ENCODE results near the gene FAM107B. TPM values are rescaled to one million over a fixed set of nuclear protein-coding genes. Genes with fewer than 3 reads are reported as not detected.

The FAM107B gene
- total RNA-seq, 1 experiment from 2014 or later = 158 TPM

- Histone ChIP-seq H3K4me1 (ENCODE audit: low read length) (peaks cover 9% of the 10 kb centered on the region), H3K4me2 (ENCODE audit: low read depth, low read length, poor library complexity, severe bottlenecking) (no peak overlapping the region), H4K20me1 (ENCODE audit: insufficient read depth, low read depth, low read length) (no peaks in the 10 kb centered on the region), H2AFZ (ENCODE audit: low read length) (no peak overlapping the region), H3K9me3 (ENCODE audit: low read length) (no peaks in the 10 kb centered on the region), H3K36me3 (ENCODE audit: insufficient read depth, low read length) (no peaks in the 10 kb centered on the region), H3K9ac (ENCODE audit: low read length) (no peak overlapping the region), H3K4me3 (ENCODE audit: low read length) (no peak overlapping the region), H3K9me2 (replicated peaks; ENCODE audit: insufficient read depth, low read length) (no peaks in the 10 kb centered on the region), H3K27ac (ENCODE audit: low read length) (no peak overlapping the region), H3K79me2 (ENCODE audit: low read length) (no peaks in the 10 kb centered on the region), H3K27me3 (ENCODE audit: low read length) (no peaks in the 10 kb centered on the region)
- no peak for DNase-seq
Observed at GRCh38 chr10:14625765-14626525, 148.8 kb downstream of the FAM107B start.

DNA sequence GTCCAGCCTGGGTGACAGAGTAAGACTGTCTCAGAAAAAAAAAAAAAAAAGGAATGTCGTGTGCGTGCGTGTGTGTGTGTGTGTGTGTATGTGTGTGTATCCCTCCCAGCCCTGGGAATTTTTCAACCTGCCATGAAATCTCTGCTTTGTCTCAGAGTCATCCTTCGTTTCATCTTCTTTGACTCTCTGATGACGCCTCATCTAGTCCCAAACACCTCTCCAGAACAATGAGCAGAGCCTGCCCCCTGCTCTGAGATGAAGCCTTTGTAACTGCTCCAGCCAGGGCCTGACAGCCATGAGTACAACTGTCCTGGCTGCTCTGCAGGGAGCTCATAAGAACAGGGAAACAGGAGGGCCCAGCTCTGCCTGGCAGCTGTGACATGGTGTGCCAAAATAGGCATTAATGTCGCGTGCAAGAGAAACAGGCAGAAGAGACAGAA lies 149.5 kb downstream of the FAM107B start:
- no peaks in the 10 kb centered on the region for H3K79me2 ChIP-seq (ENCODE audit: low read length)
- peaks cover 9% of the 10 kb centered on the region for H3K4me1 ChIP-seq (ENCODE audit: low read length)
- no peaks in the 10 kb centered on the region for H4K20me1 ChIP-seq (ENCODE audit: insufficient read depth, low read depth, low read length)
- no peak overlapping the region for H3K4me2 ChIP-seq (ENCODE audit: low read depth, low read length, poor library complexity, severe bottlenecking)
- no peaks in the 10 kb centered on the region for H3K36me3 ChIP-seq (ENCODE audit: insufficient read depth, low read length)
- no peaks in the 10 kb centered on the region for H3K9me2 ChIP-seq (replicated peaks; ENCODE audit: insufficient read depth, low read length)
- DNase-seq = no peak
- no peak overlapping the region for H3K4me3 ChIP-seq (ENCODE audit: low read length)
- H3K27me3 ChIP-seq (ENCODE audit: low read length) = no peaks in the 10 kb centered on the region
- H3K27ac ChIP-seq (ENCODE audit: low read length) = no peak overlapping the region
- H3K9me3 ChIP-seq (ENCODE audit: low read length) = no peaks in the 10 kb centered on the region
- no peak overlapping the region for H3K9ac ChIP-seq (ENCODE audit: low read length)
- no peak overlapping the region for H2AFZ ChIP-seq (ENCODE audit: low read length)

- Histone ChIP-seq H3K4me2 (ENCODE audit: low read depth, low read length, poor library complexity, severe bottlenecking) (no peak overlapping the region), H3K9ac (ENCODE audit: low read length) (no peak overlapping the region), H3K27me3 (ENCODE audit: low read length) (no peaks in the 10 kb centered on the region), H3K27ac (ENCODE audit: low read length) (no peak overlapping the region), H3K9me2 (replicated peaks; ENCODE audit: insufficient read depth, low read length) (no peaks in the 10 kb centered on the region), H3K9me3 (ENCODE audit: low read length) (no peaks in the 10 kb centered on the region), H2AFZ (ENCODE audit: low read length) (no peak overlapping the region), H4K20me1 (ENCODE audit: insufficient read depth, low read depth, low read length) (no peaks in the 10 kb centered on the region), H3K36me3 (ENCODE audit: insufficient read depth, low read length) (no peaks in the 10 kb centered on the region), H3K4me3 (ENCODE audit: low read length) (no peak overlapping the region), H3K4me1 (ENCODE audit: low read length) (peaks cover 9% of the 10 kb centered on the region), H3K79me2 (ENCODE audit: low read length) (no peaks in the 10 kb centered on the region)
- DNase-seq = no peak
Observed at GRCh38 chr10:14624600-14624999, 150.1 kb downstream of the FAM107B start.

DNA sequence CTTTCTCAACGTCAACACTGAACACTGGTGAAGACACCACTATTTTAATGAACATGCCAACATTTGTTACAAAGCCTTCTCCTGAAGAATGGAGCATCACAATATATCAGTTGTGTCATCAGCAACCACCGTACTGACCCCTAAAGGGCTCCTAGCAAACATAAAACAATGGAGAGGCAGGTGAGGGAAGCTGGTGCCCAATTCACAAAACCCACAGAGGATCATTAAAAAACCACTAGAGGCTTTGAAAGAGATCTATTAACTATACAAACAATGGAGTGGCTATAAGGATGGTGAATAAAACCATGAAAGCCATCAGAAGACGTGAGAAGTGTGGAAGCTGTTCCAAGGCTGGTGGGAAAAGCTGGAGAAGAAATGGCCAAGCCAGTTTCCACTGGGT lies 150.8 kb downstream of the FAM107B start:
- Histone ChIP-seq H3K9ac (ENCODE audit: low read length) (no peak overlapping the region), H4K20me1 (ENCODE audit: insufficient read depth, low read depth, low read length) (no peaks in the 10 kb centered on the region), H3K79me2 (ENCODE audit: low read length) (no peaks in the 10 kb centered on the region), H3K9me2 (replicated peaks; ENCODE audit: insufficient read depth, low read length) (no peaks in the 10 kb centered on the region), H3K36me3 (ENCODE audit: insufficient read depth, low read length) (no peaks in the 10 kb centered on the region), H3K27ac (ENCODE audit: low read length) (no peak overlapping the region), H3K9me3 (ENCODE audit: low read length) (no peaks in the 10 kb centered on the region), H3K4me2 (ENCODE audit: low read depth, low read length, poor library complexity, severe bottlenecking) (no peak overlapping the region), H3K4me3 (ENCODE audit: low read length) (no peak overlapping the region), H3K27me3 (ENCODE audit: low read length) (no peaks in the 10 kb centered on the region), H2AFZ (ENCODE audit: low read length) (no peak overlapping the region), H3K4me1 (ENCODE audit: low read length) (peaks cover 9% of the 10 kb centered on the region)
- DNase-seq = no peak

DNA sequence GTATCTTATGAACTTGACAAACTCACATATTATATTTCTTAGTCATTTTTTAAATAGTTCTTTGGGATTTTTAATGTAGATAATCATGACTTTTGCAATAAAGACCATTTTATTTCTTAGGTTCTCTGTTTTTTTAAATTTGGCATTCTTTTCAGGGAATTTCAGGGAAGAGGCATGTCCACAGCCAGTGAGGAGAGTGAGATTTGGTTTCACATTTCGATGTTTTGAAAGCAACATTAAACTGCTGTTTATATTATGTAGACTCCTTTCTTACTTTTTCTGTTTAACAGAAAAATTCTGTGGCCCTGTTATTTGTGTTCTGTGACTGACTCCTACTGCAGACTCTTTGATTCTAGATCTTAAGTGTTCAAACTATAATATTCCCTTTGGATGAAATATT lies 153.7 kb downstream of the FAM107B start:
- Histone ChIP-seq H2AFZ (ENCODE audit: low read length) (no peak overlapping the region), H3K27ac (ENCODE audit: low read length) (no peak overlapping the region), H4K20me1 (ENCODE audit: insufficient read depth, low read depth, low read length) (no peaks in the 10 kb centered on the region), H3K36me3 (ENCODE audit: insufficient read depth, low read length) (no peaks in the 10 kb centered on the region), H3K27me3 (ENCODE audit: low read length) (no peaks in the 10 kb centered on the region), H3K9me3 (ENCODE audit: low read length) (no peaks in the 10 kb centered on the region), H3K4me1 (ENCODE audit: low read length) (peaks cover 15% of the 10 kb centered on the region), H3K79me2 (ENCODE audit: low read length) (no peaks in the 10 kb centered on the region), H3K4me3 (ENCODE audit: low read length) (no peak overlapping the region), H3K9ac (ENCODE audit: low read length) (no peak overlapping the region), H3K9me2 (replicated peaks; ENCODE audit: insufficient read depth, low read length) (no peaks in the 10 kb centered on the region), H3K4me2 (ENCODE audit: low read depth, low read length, poor library complexity, severe bottlenecking) (no peak overlapping the region)
- DNase-seq = no peak

- no peaks in the 10 kb centered on the region for H3K9me3 ChIP-seq (ENCODE audit: low read length)
- peaks cover 16% of the 10 kb centered on the region for H3K4me1 ChIP-seq (ENCODE audit: low read length)
- no peaks in the 10 kb centered on the region for H4K20me1 ChIP-seq (ENCODE audit: insufficient read depth, low read depth, low read length)
- H3K27ac ChIP-seq (ENCODE audit: low read length) = no peak overlapping the region
- H3K9me2 ChIP-seq (replicated peaks; ENCODE audit: insufficient read depth, low read length) = no peaks in the 10 kb centered on the region
- no peaks in the 10 kb centered on the region for H3K36me3 ChIP-seq (ENCODE audit: insufficient read depth, low read length)
- no peak overlapping the region for H3K4me2 ChIP-seq (ENCODE audit: low read depth, low read length, poor library complexity, severe bottlenecking)
- no peak overlapping the region for H3K9ac ChIP-seq (ENCODE audit: low read length)
- no peaks in the 10 kb centered on the region for H3K27me3 ChIP-seq (ENCODE audit: low read length)
- H3K4me3 ChIP-seq (ENCODE audit: low read length) = no peak overlapping the region
- no peaks in the 10 kb centered on the region for H3K79me2 ChIP-seq (ENCODE audit: low read length)
- no peak for DNase-seq
- H2AFZ ChIP-seq (ENCODE audit: low read length) = no peak overlapping the region
Observed at GRCh38 chr10:14618674-14619073, 156.0 kb downstream of the FAM107B start.

- Histone ChIP-seq H3K9me2 (replicated peaks; ENCODE audit: insufficient read depth, low read length) (no peaks in the 10 kb centered on the region), H4K20me1 (ENCODE audit: insufficient read depth, low read depth, low read length) (no peaks in the 10 kb centered on the region), H3K79me2 (ENCODE audit: low read length) (no peaks in the 10 kb centered on the region), H3K9me3 (ENCODE audit: low read length) (no peaks in the 10 kb centered on the region), H3K9ac (ENCODE audit: low read length) (no peak overlapping the region), H3K27ac (ENCODE audit: low read length) (no peak overlapping the region), H3K4me2 (ENCODE audit: low read depth, low read length, poor library complexity, severe bottlenecking) (no peak overlapping the region), H2AFZ (ENCODE audit: low read length) (0 out of 2 replicates have a peak overlapping the region, but pooled peaks have one; percentile 67), H3K4me3 (ENCODE audit: low read length) (no peak overlapping the region), H3K36me3 (ENCODE audit: insufficient read depth, low read length) (no peaks in the 10 kb centered on the region), H3K27me3 (ENCODE audit: low read length) (no peaks in the 10 kb centered on the region), H3K4me1 (ENCODE audit: low read length) (peaks cover 16% of the 10 kb centered on the region)
- no peak for DNase-seq
Observed at GRCh38 chr10:14617852-14618251, 156.8 kb downstream of the FAM107B start.

DNA sequence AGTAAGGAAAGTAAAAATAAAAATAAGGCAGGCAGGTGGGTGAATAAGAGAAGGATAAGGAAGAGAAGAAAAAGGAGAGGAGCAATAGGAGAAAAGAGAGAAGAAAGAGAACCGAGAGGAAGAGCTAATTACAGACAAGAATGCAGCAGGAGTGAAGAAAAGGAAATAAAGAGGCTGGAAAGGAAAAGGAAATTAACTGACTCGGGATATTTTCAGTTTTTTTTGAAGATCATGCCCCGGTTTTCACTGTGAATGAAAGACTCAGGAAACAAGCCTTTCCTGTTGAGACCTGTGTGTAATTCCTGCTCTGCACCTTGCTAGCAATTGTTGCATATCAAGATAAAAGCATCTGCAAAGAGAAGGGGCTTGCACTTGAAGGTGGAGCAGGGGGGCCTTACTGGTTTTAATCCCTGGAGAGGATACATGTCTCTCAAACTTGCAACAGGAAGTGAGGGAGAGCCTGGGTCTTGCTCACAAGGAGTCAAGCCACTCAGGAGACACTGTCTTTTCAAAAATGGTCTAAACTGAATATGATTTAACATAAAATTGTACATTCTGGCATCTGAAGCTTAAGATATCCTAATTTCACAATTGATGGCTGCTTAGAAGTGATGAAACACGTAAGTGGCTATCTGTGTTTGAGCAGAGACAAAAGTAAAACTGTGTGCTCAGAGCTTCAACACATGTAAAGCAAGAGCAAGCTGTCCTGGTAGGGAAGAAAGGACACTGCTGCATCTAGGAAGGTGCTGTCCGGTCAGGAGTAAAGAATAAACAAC lies 157.6 kb downstream of the FAM107B start:
- H4K20me1 ChIP-seq (ENCODE audit: insufficient read depth, low read depth, low read length) = no peaks in the 10 kb centered on the region
- H3K9ac ChIP-seq (ENCODE audit: low read length) = peak overlapping the region; percentile 6; the same call in 1 of the 2 replicates
- H3K27ac ChIP-seq (ENCODE audit: low read length) = no peak overlapping the region
- no peaks in the 10 kb centered on the region for H3K9me2 ChIP-seq (replicated peaks; ENCODE audit: insufficient read depth, low read length)
- peak overlapping the region; percentile 67; the same call in 1 of the 2 replicates for H2AFZ ChIP-seq (ENCODE audit: low read length)
- peaks cover 16% of the 10 kb centered on the region for H3K4me1 ChIP-seq (ENCODE audit: low read length)
- H3K27me3 ChIP-seq (ENCODE audit: low read length) = no peaks in the 10 kb centered on the region
- H3K4me3 ChIP-seq (ENCODE audit: low read length) = no peak overlapping the region
- no peaks in the 10 kb centered on the region for H3K79me2 ChIP-seq (ENCODE audit: low read length)
- DNase-seq = no peak
- H3K9me3 ChIP-seq (ENCODE audit: low read length) = no peaks in the 10 kb centered on the region
- H3K36me3 ChIP-seq (ENCODE audit: insufficient read depth, low read length) = no peaks in the 10 kb centered on the region
- H3K4me2 ChIP-seq (ENCODE audit: low read depth, low read length, poor library complexity, severe bottlenecking) = peak overlapping the region; percentile 41

Measured in Karpas-422 (cell line).